Smooth muscle cell (in vitro differentiated cells): ENCODE data around the gene PACRG. TPM values are rescaled to one million over a fixed set of nuclear protein-coding genes. Genes with fewer than 3 reads are reported as not detected.

Experiments
- DNase-seq: peaks from one replicate; lab custom pipeline; 2025; ENCODE audit not compliant: unreplicated experiment; lab: John Stamatoyannopoulos, UW
- H2AFZ ChIP-seq: fragments of 200-600 bp; sonication (generic); 2 replicates; pipeline ENCODE4 v1.6.0; 2016; ENCODE audit warnings: antibody characterized with exemption, low read depth, mild to moderate bottlenecking
- H3F3A ChIP-seq: fragments of 200-600 bp; sonication (generic); 2 replicates; pipeline ENCODE4 v1.6.0; 2017; ENCODE audit warnings: antibody characterized with exemption, low read depth
- H3K27ac ChIP-seq: fragments of 200-600 bp; sonication (generic); 2 replicates; pipeline ENCODE4 v1.5.1; 2016; ENCODE audit warnings: low read depth, mild to moderate bottlenecking
- H3K27me3 ChIP-seq: fragments of 200-600 bp; sonication (generic); 2 replicates; pipeline ENCODE4 v1.6.1; 2016; ENCODE audit warnings: low read depth, mild to moderate bottlenecking
- H3K36me3 ChIP-seq: fragments of 200-600 bp; sonication (generic); 2 replicates; pipeline ENCODE4 v1.5.1; 2016; ENCODE audit warnings: low read depth
- H3K4me1 ChIP-seq: fragments of 200-600 bp; sonication (generic); 2 replicates; pipeline ENCODE4 v1.5.1; 2016; ENCODE audit warnings: low read depth
- H3K4me2 ChIP-seq: fragments of 200-600 bp; sonication (generic); 2 replicates; pipeline ENCODE4 v1.6.0; 2016; ENCODE audit warnings: mild to moderate bottlenecking
- H3K4me3 ChIP-seq: fragments of 200-600 bp; sonication (generic); 2 replicates; pipeline ENCODE4 v1.5.1; 2016; ENCODE audit warnings: mild to moderate bottlenecking
- H3K79me2 ChIP-seq: fragments of 200-600 bp; sonication (generic); 2 replicates; pipeline ENCODE4 v1.6.0; 2016; ENCODE audit warnings: low read depth, mild to moderate bottlenecking
- H3K9ac ChIP-seq: fragments of 200-600 bp; sonication (generic); 2 replicates; pipeline ENCODE4 v1.6.0; 2016; ENCODE audit warnings: low read depth
- H3K9me3 ChIP-seq: fragments of 200-600 bp; sonication (generic); replicated peaks from 2 replicates; pipeline ENCODE4 v1.5.1; 2016; ENCODE audit warnings: low read depth
- H4K20me1 ChIP-seq: fragments of 200-600 bp; sonication (generic); 2 replicates; pipeline ENCODE4 v1.6.0; 2016; ENCODE audit warnings: low read depth
- WGBS: methylation state at CpG from one replicate; pipeline ENCODE4 v1.1.7; 2016; ENCODE audit warnings: low lambda C conversion rate; 5-methylcytosine and 5-hydroxymethylcytosine counted together
- polyA plus RNA-seq: library from polyadenylated mRNA; unstranded; fragments of >200 nt; fragmentation: Nextera tagmentation; extraction: Ambion mirVana; gene quantifications from 2 replicates; pipeline ENCODE4 v1.2.1, GENCODE V29; 2016
- total RNA-seq: library from RNA; depleted of rRNA; stranded (reverse); fragments of >200 nt; gene quantifications from 2 replicates; pipeline ENCODE4 v1.2.3, GENCODE V29; 2014
- TF ChIP-seq, protein P1 (sequence below): fragments of 200-600 bp; sonication (generic); IDR thresholded peaks from 2 replicates; pipeline ENCODE4 v1.5.1; 2017; ENCODE audit warnings: borderline replicate concordance, mild to moderate bottlenecking, antibody characterized with exemption; ENCODE audit not compliant: insufficient read depth, poor library complexity, severe bottlenecking

PACRG gene
- total and polyA plus RNA-seq, 2 experiments from 2014 or later: not detected

DNA sequence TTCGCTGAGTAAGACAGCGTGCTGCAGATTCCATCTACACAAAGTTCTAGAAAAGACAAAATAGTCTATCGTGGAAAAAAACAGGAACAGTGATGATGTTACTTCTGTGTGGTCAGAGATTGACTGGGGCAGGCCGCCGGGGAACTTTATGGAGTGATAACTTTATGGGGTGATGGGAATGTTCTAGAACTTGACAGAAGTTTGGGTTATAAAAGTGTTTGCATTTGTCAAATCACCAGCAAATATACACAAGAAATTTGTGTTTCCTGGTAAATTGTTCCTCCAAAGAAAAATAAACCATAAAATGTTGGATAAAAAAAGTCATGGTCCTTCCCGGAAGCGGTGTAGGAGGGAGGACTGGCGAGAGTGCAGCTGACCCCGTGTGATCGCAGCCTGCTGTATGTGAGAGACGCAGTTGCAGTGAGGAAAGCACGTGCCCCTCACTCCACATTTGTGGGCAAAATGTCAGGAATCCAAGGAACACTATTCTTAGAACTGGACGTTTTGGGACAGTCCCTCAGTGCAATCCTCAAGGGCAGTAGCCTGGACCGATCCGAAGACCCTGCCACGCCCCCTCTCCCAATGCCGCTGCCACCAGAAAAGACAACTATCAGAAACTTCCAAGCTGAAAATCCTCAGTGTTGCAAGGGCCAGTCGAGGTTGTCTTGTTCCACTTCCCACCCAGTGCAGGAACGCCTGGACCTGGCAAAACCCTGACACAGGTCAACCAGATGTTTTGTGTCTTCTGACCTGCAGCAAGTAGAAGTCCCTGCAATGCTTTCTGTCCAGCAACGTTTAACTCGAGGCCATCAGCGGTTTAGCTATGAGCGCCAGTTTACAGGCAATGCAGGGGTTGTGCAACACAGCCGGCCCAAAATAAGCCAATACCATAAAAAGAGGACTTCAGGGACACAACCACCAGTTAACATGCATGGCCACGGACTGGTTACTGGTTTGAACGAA lies 606.2 kb downstream of the PACRG start:
- Histone ChIP-seq H2AFZ (no peak overlapping the region), H3K9me3 (no peaks in the 10 kb centered on the region)
- TF ChIP-seq, protein P1, sequence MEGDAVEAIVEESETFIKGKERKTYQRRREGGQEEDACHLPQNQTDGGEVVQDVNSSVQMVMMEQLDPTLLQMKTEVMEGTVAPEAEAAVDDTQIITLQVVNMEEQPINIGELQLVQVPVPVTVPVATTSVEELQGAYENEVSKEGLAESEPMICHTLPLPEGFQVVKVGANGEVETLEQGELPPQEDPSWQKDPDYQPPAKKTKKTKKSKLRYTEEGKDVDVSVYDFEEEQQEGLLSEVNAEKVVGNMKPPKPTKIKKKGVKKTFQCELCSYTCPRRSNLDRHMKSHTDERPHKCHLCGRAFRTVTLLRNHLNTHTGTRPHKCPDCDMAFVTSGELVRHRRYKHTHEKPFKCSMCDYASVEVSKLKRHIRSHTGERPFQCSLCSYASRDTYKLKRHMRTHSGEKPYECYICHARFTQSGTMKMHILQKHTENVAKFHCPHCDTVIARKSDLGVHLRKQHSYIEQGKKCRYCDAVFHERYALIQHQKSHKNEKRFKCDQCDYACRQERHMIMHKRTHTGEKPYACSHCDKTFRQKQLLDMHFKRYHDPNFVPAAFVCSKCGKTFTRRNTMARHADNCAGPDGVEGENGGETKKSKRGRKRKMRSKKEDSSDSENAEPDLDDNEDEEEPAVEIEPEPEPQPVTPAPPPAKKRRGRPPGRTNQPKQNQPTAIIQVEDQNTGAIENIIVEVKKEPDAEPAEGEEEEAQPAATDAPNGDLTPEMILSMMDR: no peak

DNA sequence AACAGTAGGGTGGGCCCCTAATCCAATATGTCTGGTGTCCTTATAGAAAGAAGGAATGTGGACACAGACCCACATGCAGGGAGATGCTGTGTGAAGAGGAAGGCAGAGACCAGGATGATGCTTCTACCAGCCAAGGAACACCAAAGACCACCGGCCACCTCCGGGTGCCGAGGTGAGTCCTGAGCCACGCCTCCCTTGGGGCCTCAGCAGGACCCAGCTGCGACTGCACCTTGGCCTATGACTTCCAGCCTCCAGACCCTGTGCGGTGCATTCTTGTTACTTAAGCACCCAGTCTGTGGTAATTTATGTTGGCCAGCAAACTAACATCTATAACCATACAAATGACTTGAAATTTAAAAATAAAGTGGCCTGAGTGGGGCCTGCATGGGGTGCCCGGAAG lies 607.3 kb downstream of the PACRG start:
- no peak overlapping the region for H3K4me3 ChIP-seq
- no peaks in the 10 kb centered on the region for H3K27me3 ChIP-seq
- no peak overlapping the region for H3K4me2 ChIP-seq
- H3K27ac ChIP-seq: no peak overlapping the region
- H3K79me2 ChIP-seq: no peaks in the 10 kb centered on the region
- no peak overlapping the region for H3K9ac ChIP-seq
- DNase-seq: no peak
- WGBS: 96% methylated on average over 7 of the region's 7 CpGs
- H3K4me1 ChIP-seq: peaks cover 8% of the 10 kb centered on the region
- TF ChIP-seq, protein P1: no peak
- no peaks in the 10 kb centered on the region for H3F3A ChIP-seq
- H3K36me3 ChIP-seq: no peaks in the 10 kb centered on the region
- H2AFZ ChIP-seq: no peak overlapping the region
- H4K20me1 ChIP-seq: no peaks in the 10 kb centered on the region
- H3K9me3 ChIP-seq: no peaks in the 10 kb centered on the region

More for the DNA sequence above, 606.2 kb downstream of the PACRG start:
- WGBS: 73% methylated on average over 26 of the region's 26 CpGs
- Histone ChIP-seq H3F3A (no peaks in the 10 kb centered on the region), H3K4me1 (no peaks in the 10 kb centered on the region), H3K27ac (no peak overlapping the region), H4K20me1 (no peaks in the 10 kb centered on the region), H3K36me3 (no peaks in the 10 kb centered on the region), H3K79me2 (no peaks in the 10 kb centered on the region), H3K27me3 (no peaks in the 10 kb centered on the region), H3K9ac (no peak overlapping the region), H3K4me3 (no peak overlapping the region), H3K4me2 (no peak overlapping the region)
- no peak for DNase-seq

- no peak for DNase-seq
- Histone ChIP-seq H3F3A (no peaks in the 10 kb centered on the region), H3K4me1 (peaks cover 8% of the 10 kb centered on the region), H3K9ac (no peak overlapping the region), H3K4me3 (no peak overlapping the region), H2AFZ (no peak overlapping the region), H3K36me3 (no peaks in the 10 kb centered on the region), H3K27me3 (no peaks in the 10 kb centered on the region), H3K79me2 (no peaks in the 10 kb centered on the region), H3K9me3 (no peaks in the 10 kb centered on the region), H3K27ac (no peak overlapping the region), H3K4me2 (no peak overlapping the region), H4K20me1 (no peaks in the 10 kb centered on the region)
- 83% methylated on average over 29 of the region's 29 CpGs for WGBS
- TF ChIP-seq, protein P1: no peak
Observed at GRCh38 chr6:163335671-163336545, 608.1 kb downstream of the PACRG start.
